Fibroblast of villous mesenchyme (primary cell): Measurements from ENCODE around the gene KLHDC3. TPM values are rescaled to one million over a fixed set of nuclear protein-coding genes. Genes with fewer than 3 reads are reported as not detected.

Source experiments
- DNase-seq: peaks from one replicate; pipeline ENCODE4 v3.0.0-alpha.2; 2010; ENCODE audit warnings: low read depth
- H3K4me3 ChIP-seq: 2 replicates; pipeline ENCODE4 v1.5.1; 2011; ENCODE audit warnings: low read depth, mild to moderate bottlenecking, low read length
- CTCF ChIP-seq: IDR thresholded peaks from 2 replicates; pipeline ENCODE4 v1.5.1; 2012; ENCODE audit warnings: low read depth, mild to moderate bottlenecking, low read length; ENCODE audit not compliant: insufficient read depth
- total RNA-seq: library from RNA; depleted of rRNA; stranded (reverse); fragments of >200 nt; gene quantifications from 2 replicates; pipeline ENCODE4 v1.2.3, GENCODE V29; 2012

Gene KLHDC3
- total RNA-seq, 1 donor: 93.3 TPM

GRCh38 chr6:43060755-43061633, 46.9 kb downstream of the KLHDC3 start:
- no peak for DNase-seq
- TF ChIP-seq CTCF: no peak
- peak overlapping the region; percentile 99 for H3K4me3 ChIP-seq

- DNase-seq: no peak
- no peak for TF ChIP-seq CTCF
- H3K4me3 ChIP-seq: no peak overlapping the region
Measured at GRCh38 chr6:43061861-43062260, 47.8 kb downstream of the KLHDC3 start.

- H3K4me3 ChIP-seq: no peak overlapping the region
- no peak for DNase-seq
- no peak for TF ChIP-seq CTCF
Measured at GRCh38 chr6:43062818-43063217, 48.8 kb downstream of the KLHDC3 start.

GRCh38 chr6:43070028-43070632, 56.1 kb downstream of the KLHDC3 start:
- H3K4me3 ChIP-seq: no peak overlapping the region
- peak; percentile 78 for DNase-seq
- TF ChIP-seq CTCF: peak; percentile 65

Other genes starting within 250 kb of the KLHDC3 start
- gene BICRAL, start 232.2 kb upstream of the KLHDC3 start, total RNA-seq: 4.5 and 5.6 TPM in 2 replicates
- 117 and 157 TPM in 2 replicates for gene RPL7L1, start 134.6 kb upstream of the KLHDC3 start, total RNA-seq
- gene PTCRA, start 98.2 kb upstream of the KLHDC3 start, total RNA-seq: not detected in 2 replicates
- 26.7 and 36.7 TPM in 2 replicates for gene CNPY3, start 84.8 kb upstream of the KLHDC3 start, total RNA-seq
- gene GNMT, start 53.5 kb upstream of the KLHDC3 start, total RNA-seq: 0.32 TPM in 1 of 2 replicates, not detected in the other
- 26.4 and 41.0 TPM in 2 replicates for gene PEX6, start 35.1 kb upstream of the KLHDC3 start, total RNA-seq
- 34.8 and 47.5 TPM in 2 replicates for gene PPP2R5D, start 29.7 kb upstream of the KLHDC3 start, total RNA-seq
- gene MEA1, start 303 bp upstream of the KLHDC3 start, total RNA-seq: 60.0 and 68.9 TPM in 2 replicates
- 114 and 125 TPM in 2 replicates for gene RRP36, start 7.4 kb downstream of the KLHDC3 start, total RNA-seq
- gene CUL7, start 39.6 kb downstream of the KLHDC3 start, total RNA-seq: 46.1 and 54.8 TPM in 2 replicates
- 20.7 and 23.8 TPM in 2 replicates for gene MRPL2, start 45.2 kb downstream of the KLHDC3 start, total RNA-seq
- gene KLC4, start 45.4 kb downstream of the KLHDC3 start, total RNA-seq: 16.0 and 16.1 TPM in 2 replicates
- 191 and 199 TPM in 2 replicates for gene PTK7, start 62.1 kb downstream of the KLHDC3 start, total RNA-seq
- gene SRF, start 157.0 kb downstream of the KLHDC3 start, total RNA-seq: 36.4 and 43.6 TPM in 2 replicates
- gene CUL9, start 167.9 kb downstream of the KLHDC3 start, total RNA-seq: 23.3 and 27.7 TPM in 2 replicates
- 21.6 and 41.9 TPM in 2 replicates for gene DNPH1, start 215.2 kb downstream of the KLHDC3 start, total RNA-seq
- gene TTBK1, start 229.2 kb downstream of the KLHDC3 start, total RNA-seq: not detected in 2 replicates